ENCODE results near the gene TMOD1. TPM values are rescaled to one million over a fixed set of nuclear protein-coding genes. Genes with fewer than 3 reads are reported as not detected.

The TMOD1 gene
- polyA plus RNA-seq, 1 of the 3 experiments (the other 2 are of a cell fraction) = 0.54 TPM

GRCh38 chr9:97564291-97565175 is 63.1 kb downstream of the TMOD1 start (continued):
- TF ChIP-seq FOXM1 (IDR thresholded peaks at IDR 0.05; ENCODE audit: low read depth) (no peak), TEAD4 (IDR thresholded peaks at IDR 0.05; ENCODE audit: borderline replicate concordance, insufficient read depth) (0 out of 2 replicates have a peak, but pooled peaks have one; percentile 45), YY1 (IDR thresholded peaks at IDR 0.05; ENCODE audit: low read depth) (no peak), NFIC (IDR thresholded peaks at IDR 0.05; ENCODE audit: borderline replicate concordance) (peak; percentile 80; the same call in 1 of the 2 replicates)

- no peak for TF ChIP-seq MAX (IDR thresholded peaks at IDR 0.05; ENCODE audit: low read depth)
- no peak for TF ChIP-seq ZBTB33 (IDR thresholded peaks at IDR 0.05; ENCODE audit: borderline replicate concordance, low read depth)
- TF ChIP-seq GATA2 (CRISPR knock-in tag; IDR thresholded peaks at IDR 0.05) = no peak
- no peak for TF ChIP-seq SMC3 (IDR thresholded peaks at IDR 0.05; ENCODE audit: low read depth, low read length)
- TF ChIP-seq EZH2phosphoT487 (IDR thresholded peaks at IDR 0.05; ENCODE audit: borderline replicate concordance, low read depth) = no peak
- TF ChIP-seq RXRA (IDR thresholded peaks at IDR 0.05; ENCODE audit: borderline replicate concordance, low read depth) = no peak
- no peak for TF ChIP-seq FOXM1 (IDR thresholded peaks at IDR 0.05; ENCODE audit: low read depth)
- no peak for TF ChIP-seq FOXJ3 (CRISPR knock-in tag; IDR thresholded peaks at IDR 0.05)
- no peak for TF ChIP-seq PBX3 (IDR thresholded peaks at IDR 0.05)
- TF ChIP-seq IRF3 (IDR thresholded peaks at IDR 0.05; ENCODE audit: low read depth, low read length) = no peak
- no peak for TF ChIP-seq NFIC (IDR thresholded peaks at IDR 0.05; ENCODE audit: borderline replicate concordance)
- TF ChIP-seq TCF12 (IDR thresholded peaks at IDR 0.05) = no peak
- no peak for TF ChIP-seq EP300 (IDR thresholded peaks at IDR 0.05; ENCODE audit: borderline replicate concordance in 1 of 2, low read depth in 1 of 2, low read length in 1 of 2)
- TF ChIP-seq REST (IDR thresholded peaks at IDR 0.05; ENCODE audit: low read depth, low read length) = no peak
- no peak for TF ChIP-seq TAF1 (IDR thresholded peaks at IDR 0.05; ENCODE audit: borderline replicate concordance, low read depth, low read length)
- Histone ChIP-seq H3F3A (replicated peaks; ENCODE audit: insufficient read depth) (no peaks in the 10 kb centered on the region), H3K4me1 (ENCODE audit: control insufficient read depth in 1 of 2, insufficient read depth in 2 of 2, low read depth in 1 of 2, low read length in 1 of 2) (peaks cover 0 to 84% of the 10 kb centered on the region in 2 experiments; a peak in 2 of 4 replicates), H3K27me3 (ENCODE audit: insufficient read depth) (no peaks in the 10 kb centered on the region), H3K79me2 (ENCODE audit: insufficient read depth) (no peaks in the 10 kb centered on the region), H3K36me3 (replicated peaks in 1 of 2; ENCODE audit: control insufficient read depth in 1 of 2, insufficient read depth in 2 of 2, low read length in 1 of 2) (peaks cover 0 to 8% of the 10 kb centered on the region in 2 experiments), H3K9ac (no peak overlapping the region), H3K4me2 (no peak overlapping the region), H4K20me1 (ENCODE audit: insufficient read depth) (no peaks in the 10 kb centered on the region), H3K27ac (ENCODE audit: low read depth in 2 of 2, low read length in 1 of 2) (peak overlapping the region in 1 of 2 experiments; percentile 98; a peak in 2 of 4 replicates), H3K9me2 (no peaks in the 10 kb centered on the region), H3K4me3 (ENCODE audit: low read depth in 2 of 2, low read length in 1 of 2) (no peak overlapping the region), H3K9me3 (no peaks in the 10 kb centered on the region), H2AFZ (ENCODE audit: low read depth) (no peak overlapping the region)
- no peak for DNase-seq
- POLR2A ChIA-PET = interaction anchor here (2.2 kb wide), 1 partner anchor 63 kb away, joined by 27 read pairs; the partner anchor contains the start of gene TMOD1
- CTCF ChIA-PET = interaction anchor here (1.0 to 9.2 kb wide), 8 partner anchors 8 to 96 kb away, joined by 3 to 101 read pairs (median 12); no protein-coding TSS in a partner anchor
- WGBS (ENCODE audit: low lambda C conversion rate) = 87% methylated on average over 5 of the region's 5 CpGs
These were observed 63.8 kb downstream of the TMOD1 start for GRCh38 chr9:97565262-97565661.
